Gastrocnemius medialis (tissue), 4 donors: ENCODE data around the gene VGLL4. TPM values are rescaled to one million over a fixed set of nuclear protein-coding genes. Genes with fewer than 3 reads are reported as not detected.

ENCODE experiments used
- ATAC-seq, 2 donors: fragments of 150-250 bp; one replicate each; pipeline ENCODE4 v1.9.1; 2016
- DNase-seq, 2 donors: peaks; one replicate each; pipeline ENCODE4 v3.0.0-alpha.2; 2019
- H3K27ac ChIP-seq, 4 donors: fragments of 200-600 bp; sonication (generic); 1 replicate in 1 of 4; 2 replicates in 3 of 4; pipeline ENCODE4 v1.5.1; 2016 to 2018; ENCODE audit warnings: mild to moderate bottlenecking in 2 of 4, moderate library complexity in 1 of 4
- H3K27me3 ChIP-seq, 3 donors: fragments of 200-600 bp; sonication (generic) in 2 of 3; 1 replicate in 1 of 3; 2 replicates in 2 of 3; pipeline versions ENCODE4 v1.5.1 to v1.6.0; 2016 to 2019; ENCODE audit warnings: mild to moderate bottlenecking in 1 of 3, moderate library complexity in 1 of 3
- H3K36me3 ChIP-seq, 2 donors: fragments of 200-600 bp; sonication (generic) in 1 of 2; one replicate each; pipeline ENCODE4 v1.5.1; 2017 to 2018
- H3K4me1 ChIP-seq, 2 donors: fragments of 200-600 bp; sonication (generic) in 1 of 2; one replicate each; pipeline ENCODE4 v1.5.1; 2016 to 2017; ENCODE audit warnings: mild to moderate bottlenecking in 2 of 2
- H3K4me3 ChIP-seq, 4 donors: fragments of 200-600 bp; sonication (generic) in 3 of 4; 1 replicate in 1 of 4; 2 replicates in 3 of 4; pipeline ENCODE4 v1.5.1; 2016 to 2019; ENCODE audit warnings: mild to moderate bottlenecking in 2 of 4
- H3K9me3 ChIP-seq, 3 donors: fragments of 200-600 bp; sonication (generic) in 2 of 3; 1 replicate in 1 of 3; 2 replicates in 2 of 3; pipeline ENCODE4 v1.5.1; 2016 to 2019
- POLR2A ChIP-seq, 2 donors: fragments of 450-650 bp; IDR thresholded peaks; one replicate each; pipeline ENCODE4 v1.6.1; 2017; ENCODE audit warnings: antibody characterized with exemption in 2 of 2, mild to moderate bottlenecking in 2 of 2, moderate library complexity in 2 of 2
- in situ Hi-C, 4 donors: fragments of 200-750 bp; cut with MboI; loops; one replicate each; pipeline versions ENCODE4 v1.15.0 to v1.8.0; 2017; ENCODE audit warnings: low sequenced_read_pairs in 4 of 4
- intact Hi-C: fragments of 100-400 bp; cut with DNase I; formaldehyde crosslinking; loops from one replicate; pipeline ENCODE4 v1.15.1; 2023; ENCODE audit warnings: low total_unique reads
- total RNA-seq, 4 donors: library from RNA; depleted of rRNA; stranded (reverse); fragments of >200 nt; gene quantifications; one replicate each; pipeline versions ENCODE4 v1.1.0 to v1.2.3, GENCODE V29; 2016
- TF ChIP-seq, protein P1 (sequence below), 5 experiments: fragments of 450-650 bp in 3 of 5; fragments of 200-600 bp in 2 of 5; sonication (generic) in 2 of 5; IDR thresholded peaks in 4 of 5; conservative IDR thresholded peaks in 1 of 5; 1 replicate in 4 of 5; 2 replicates in 1 of 5; pipeline ENCODE4 v1.5.1; 2016 to 2019; ENCODE audit warnings: antibody characterized with exemption in 5 of 5, mild to moderate bottlenecking in 3 of 5, moderate library complexity in 3 of 5

VGLL4 gene
- total RNA-seq, 4 donors from 2014 or later = 8.9 to 20.9 (median 12.8) TPM

DNA sequence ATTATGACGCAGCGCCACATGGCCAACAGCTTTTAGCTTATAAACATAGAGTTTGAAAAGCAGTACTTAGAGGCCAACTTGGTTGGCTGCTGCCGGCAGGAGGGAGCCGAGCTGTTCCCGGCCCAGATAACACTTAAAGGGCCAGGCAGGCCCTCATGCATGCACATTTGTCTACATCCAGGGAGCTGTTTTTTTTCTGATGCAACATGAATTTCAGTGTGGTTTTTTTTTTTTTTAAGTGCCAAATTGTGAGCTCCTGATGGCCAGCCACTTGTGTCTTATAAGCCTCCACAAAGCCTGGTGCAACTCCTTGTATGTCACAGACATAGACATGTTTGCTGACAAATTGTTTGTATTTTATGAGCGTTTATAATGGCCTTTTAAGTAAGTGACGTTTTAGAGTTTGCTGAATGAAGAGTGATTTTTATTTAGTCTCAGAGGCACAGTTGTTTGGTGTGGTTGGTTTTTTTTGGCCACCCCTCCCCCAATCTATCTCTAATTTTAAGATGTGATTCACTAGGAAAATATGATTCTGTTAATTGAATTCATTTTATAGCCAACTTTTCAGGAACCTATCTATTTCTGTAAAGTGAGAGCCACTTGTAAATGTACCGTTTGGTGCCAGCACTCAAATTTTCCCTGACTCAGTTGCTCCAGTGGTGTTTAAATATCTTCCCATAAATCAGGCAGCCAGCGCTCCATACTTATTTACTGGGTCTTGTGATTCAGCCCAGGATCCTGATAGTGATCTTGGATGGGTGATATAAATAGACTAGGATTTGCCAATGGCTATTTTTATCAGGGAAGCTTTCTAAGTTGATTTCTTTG is 134.3 kb downstream of the VGLL4 start:
- TF ChIP-seq POLR2A (IDR thresholded peaks at IDR 0.05) = no peak
- TF ChIP-seq, protein P1, sequence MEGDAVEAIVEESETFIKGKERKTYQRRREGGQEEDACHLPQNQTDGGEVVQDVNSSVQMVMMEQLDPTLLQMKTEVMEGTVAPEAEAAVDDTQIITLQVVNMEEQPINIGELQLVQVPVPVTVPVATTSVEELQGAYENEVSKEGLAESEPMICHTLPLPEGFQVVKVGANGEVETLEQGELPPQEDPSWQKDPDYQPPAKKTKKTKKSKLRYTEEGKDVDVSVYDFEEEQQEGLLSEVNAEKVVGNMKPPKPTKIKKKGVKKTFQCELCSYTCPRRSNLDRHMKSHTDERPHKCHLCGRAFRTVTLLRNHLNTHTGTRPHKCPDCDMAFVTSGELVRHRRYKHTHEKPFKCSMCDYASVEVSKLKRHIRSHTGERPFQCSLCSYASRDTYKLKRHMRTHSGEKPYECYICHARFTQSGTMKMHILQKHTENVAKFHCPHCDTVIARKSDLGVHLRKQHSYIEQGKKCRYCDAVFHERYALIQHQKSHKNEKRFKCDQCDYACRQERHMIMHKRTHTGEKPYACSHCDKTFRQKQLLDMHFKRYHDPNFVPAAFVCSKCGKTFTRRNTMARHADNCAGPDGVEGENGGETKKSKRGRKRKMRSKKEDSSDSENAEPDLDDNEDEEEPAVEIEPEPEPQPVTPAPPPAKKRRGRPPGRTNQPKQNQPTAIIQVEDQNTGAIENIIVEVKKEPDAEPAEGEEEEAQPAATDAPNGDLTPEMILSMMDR (IDR thresholded peaks at IDR 0.05 in 4 of 5, conservative IDR thresholded peaks at IDR 0.05 in 1 of 5) = peak in 2 of 5 experiments; percentile 10 to 23
- ATAC-seq (peak; percentile 86 to 89), DNase-seq (peak; percentile 32 to 59)
- intact Hi-C loops = loop anchor here (2.0 to 5.0 kb wide), 2 partner anchors 42 to 133 kb away; partner anchors contain the start of gene VGLL4
- Histone ChIP-seq H3K9me3 (no peaks in the 10 kb centered on the region), H3K27me3 (no peaks in the 10 kb centered on the region), H3K27ac (peak overlapping the region; percentile 76 to 92 (median 87)), H3K36me3 (no peaks in the 10 kb centered on the region), H3K4me3 (peak overlapping the region in 2 of 4 donors; percentile 0 to 15), H3K4me1 (peaks cover 28 to 31% of the 10 kb centered on the region in 2 donors)
- in situ Hi-C loops = loop anchor here in 1 of 4 donors (25.0 kb wide), 1 partner anchor 122 kb away; no protein-coding TSS in a partner anchor

DNA sequence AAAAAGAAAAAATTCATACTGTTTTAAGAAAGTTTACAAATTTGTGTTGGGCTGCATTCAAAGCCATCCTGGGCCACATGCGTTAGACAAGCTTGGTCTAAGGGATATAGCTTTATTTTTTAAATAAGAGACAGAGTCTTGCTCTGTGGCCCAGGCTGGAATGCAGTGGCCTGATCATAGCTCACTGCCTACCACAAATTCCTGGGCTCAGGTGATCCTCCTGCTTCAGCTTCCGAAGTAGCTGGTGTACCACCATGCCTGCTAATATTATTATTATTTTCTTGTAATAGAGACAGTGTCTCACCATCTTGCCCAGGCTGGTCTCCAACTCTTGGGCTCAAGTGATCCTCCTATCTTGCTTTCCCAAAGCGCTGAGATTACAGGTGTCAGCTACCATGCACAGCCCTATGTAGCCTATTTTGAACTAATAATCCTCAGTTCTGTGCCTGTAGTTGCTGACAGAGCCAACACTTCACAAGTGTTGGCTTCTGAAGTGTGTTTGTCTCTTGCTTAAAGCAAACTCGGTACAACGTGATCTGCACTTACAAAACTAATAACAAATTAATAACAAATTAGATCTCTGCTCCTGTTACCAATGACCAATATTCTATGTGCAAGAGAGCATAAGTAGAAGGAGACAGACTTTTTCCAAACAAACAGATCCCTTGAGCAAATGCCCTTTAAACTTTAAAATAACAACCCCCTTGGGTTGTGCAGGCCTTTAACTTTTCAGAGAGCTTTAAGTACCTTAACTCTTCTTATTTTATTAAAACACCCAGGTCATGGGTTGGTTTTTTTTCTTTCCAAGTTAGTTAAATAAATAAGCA is 135.2 kb downstream of the VGLL4 start:
- intact Hi-C loops (loop anchor here (2.0 to 5.0 kb wide), 2 partner anchors 41 to 134 kb away; partner anchors contain the start of gene VGLL4), in situ Hi-C loops (loop anchor here in 1 of 4 donors (25.0 kb wide), 1 partner anchor 121 kb away; no protein-coding TSS in a partner anchor)
- H3K36me3 ChIP-seq = no peaks in the 10 kb centered on the region
- DNase-seq (no peak), ATAC-seq (no peak)
- peaks cover 28 to 31% of the 10 kb centered on the region in 2 donors for H3K4me1 ChIP-seq
- H3K9me3 ChIP-seq = no peaks in the 10 kb centered on the region
- H3K27ac ChIP-seq = peak overlapping the region; percentile 76 to 92 (median 87)
- H3K27me3 ChIP-seq = no peaks in the 10 kb centered on the region
- TF ChIP-seq POLR2A (IDR thresholded peaks at IDR 0.05) = no peak
- TF ChIP-seq, protein P1 (IDR thresholded peaks at IDR 0.05 in 4 of 5, conservative IDR thresholded peaks at IDR 0.05 in 1 of 5) = no peak
- H3K4me3 ChIP-seq = peak overlapping the region in 1 of 4 donors; percentile 15

DNA sequence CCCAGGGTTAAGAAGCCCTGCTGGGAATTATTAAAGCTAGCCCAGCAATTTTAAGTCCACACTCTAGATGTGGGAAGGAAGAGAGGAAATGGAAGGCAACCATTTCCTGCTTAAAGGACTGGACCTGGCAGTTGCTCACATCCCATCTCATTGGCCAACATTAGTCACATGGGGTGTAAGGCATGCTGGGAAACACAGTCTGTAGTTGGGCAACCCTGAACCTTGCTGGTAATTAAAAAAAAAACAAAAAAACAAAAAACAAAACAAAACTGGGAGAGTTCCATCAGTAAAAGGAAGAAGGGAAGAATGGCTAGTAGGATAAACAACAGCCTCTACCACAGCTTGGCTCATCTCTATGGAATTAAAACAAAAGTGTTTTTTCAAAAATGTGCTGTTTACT is 136.0 kb downstream of the VGLL4 start:
- intact Hi-C loops = loop anchor here (2.0 to 5.0 kb wide), 2 partner anchors 40 to 135 kb away; partner anchors contain the start of gene VGLL4
- no peaks in the 10 kb centered on the region for H3K27me3 ChIP-seq
- DNase-seq = no peak
- in situ Hi-C loops = loop anchor here in 1 of 4 donors (25.0 kb wide), 1 partner anchor 120 kb away; no protein-coding TSS in a partner anchor
- H3K9me3 ChIP-seq = no peaks in the 10 kb centered on the region
- ATAC-seq = no peak
- peak overlapping the region; percentile 76 to 92 (median 87) for H3K27ac ChIP-seq
- H3K4me1 ChIP-seq = peaks cover 27 to 28% of the 10 kb centered on the region in 2 donors
- no peaks in the 10 kb centered on the region for H3K36me3 ChIP-seq
- no peak overlapping the region for H3K4me3 ChIP-seq
- no peak for TF ChIP-seq POLR2A (IDR thresholded peaks at IDR 0.05)
- TF ChIP-seq, protein P1 (IDR thresholded peaks at IDR 0.05 in 4 of 5, conservative IDR thresholded peaks at IDR 0.05 in 1 of 5) = no peak

Other genes with a start within 250 kb of the VGLL4 start
- 1 to 10 TPM; 2.1 to 9.7 (median 3.8) TPM for gene TAMM41, start 203.0 kb upstream of the VGLL4 start, total RNA-seq